Thyroid gland (tissue), 4 donors: ENCODE data around the gene DOCK9. TPM values are rescaled to one million over a fixed set of nuclear protein-coding genes. Genes with fewer than 3 reads are reported as not detected.
A peak's percentile ranks its signal among the peaks of the same experiment; 100 is the strongest.

Experiments
- DNase-seq, 2 donors: peaks; one replicate each; pipeline ENCODE4 v3.0.0-alpha.2; 2019
- H3K27ac ChIP-seq, 3 donors: fragments of 200-600 bp; sonication (generic); 1 replicate in 2 of 3; 2 replicates in 1 of 3; pipeline ENCODE4 v1.5.1; 2016 to 2019; ENCODE audit warnings: mild to moderate bottlenecking in 1 of 3, moderate library complexity in 1 of 3
- H3K27me3 ChIP-seq: fragments of 200-600 bp; sonication (generic); one replicate; pipeline ENCODE4 v1.5.1; 2019
- H3K36me3 ChIP-seq, 2 donors: fragments of 200-600 bp; sonication (generic); one replicate each; pipeline ENCODE4 v1.5.1; 2016 to 2019
- H3K4me1 ChIP-seq, 2 donors: fragments of 200-600 bp; sonication (generic); one replicate each; pipeline ENCODE4 v1.5.1; 2017 to 2019
- H3K4me3 ChIP-seq, 3 donors: fragments of 200-600 bp; sonication (generic); replicated peaks in 1 of 3; 1 replicate in 2 of 3; 2 replicates in 1 of 3; pipeline ENCODE4 v1.5.1; 2016; ENCODE audit warnings: mild to moderate bottlenecking in 1 of 3
- H3K9me3 ChIP-seq: fragments of 200-600 bp; sonication (generic); one replicate; pipeline ENCODE4 v1.5.1; 2017
- CTCF ChIP-seq, 6 experiments: fragments of 200-600 bp in 3 of 6; fragments of 450-650 bp in 3 of 6; sonication (generic) in 3 of 6; IDR thresholded peaks; one replicate each; pipeline ENCODE4 v1.5.1; 2016 to 2019; ENCODE audit warnings: antibody characterized with exemption in 6 of 6, mild to moderate bottlenecking in 2 of 6, inconsistent platforms in 1 of 6, moderate library complexity in 1 of 6
- POLR2A ChIP-seq, 2 donors: fragments of 450-650 bp; IDR thresholded peaks; one replicate each; pipeline ENCODE4 v1.6.1; 2017; ENCODE audit warnings: antibody characterized with exemption in 2 of 2, mild to moderate bottlenecking in 2 of 2, moderate library complexity in 1 of 2
- WGBS, 2 donors: methylation state at CpG; one replicate each; pipeline ENCODE4 v1.1.5; 2017; 5-methylcytosine and 5-hydroxymethylcytosine counted together
- intact Hi-C: fragments of 100-400 bp; cut with DNase I; formaldehyde crosslinking; loops from one replicate; pipeline ENCODE4 v1.15.1; 2023
- total RNA-seq, 4 donors: library from RNA; depleted of rRNA; stranded (reverse); fragments of >200 nt; gene quantifications; one replicate each; pipeline ENCODE4 v1.2.3, GENCODE V29; 2016

The DOCK9 gene
- total RNA-seq, 4 donors from 2014 or later = 126 to 240 (median 160) TPM

- peaks cover 9 to 34% of the 10 kb centered on the region in 2 donors for H3K4me1 ChIP-seq
- no peaks in the 10 kb centered on the region for H3K27me3 ChIP-seq
- H3K27ac ChIP-seq = peak overlapping the region in 2 of 3 donors; percentile 73 to 76
- TF ChIP-seq POLR2A (IDR thresholded peaks at IDR 0.05) (no peak), CTCF (IDR thresholded peaks at IDR 0.05) (no peak)
- no peaks in the 10 kb centered on the region for H3K36me3 ChIP-seq
- WGBS, 2 donors = 41 to 45% methylated on average over 6 of the region's 6 CpGs
- DNase-seq = no peak
- intact Hi-C loops = no loop called here
- H3K4me3 ChIP-seq = peak overlapping the region in 2 of 3 donors; percentile 1 to 7
- H3K9me3 ChIP-seq = no peaks in the 10 kb centered on the region
These were observed 9.4 kb upstream of the DOCK9 start for GRCh38 chr13:98987275-98987674.

- H3K27me3 ChIP-seq = no peaks in the 10 kb centered on the region
- H3K4me3 ChIP-seq = no peak overlapping the region
- H3K4me1 ChIP-seq = peaks cover 9 to 40% of the 10 kb centered on the region in 2 donors
- no peak for TF ChIP-seq CTCF (IDR thresholded peaks at IDR 0.05)
- TF ChIP-seq POLR2A (IDR thresholded peaks at IDR 0.05) = no peak
- H3K27ac ChIP-seq = peak overlapping the region in 1 of 3 donors; percentile 19
- H3K36me3 ChIP-seq = no peaks in the 10 kb centered on the region
- intact Hi-C loops = no loop called here
- DNase-seq = no peak
- 77% methylated on average over 8 of the region's 8 CpGs for WGBS, 2 donors
- H3K9me3 ChIP-seq = no peaks in the 10 kb centered on the region
These were observed 8.5 kb upstream of the DOCK9 start for GRCh38 chr13:98986226-98986846.

- Histone ChIP-seq H3K4me3 (no peak overlapping the region), H3K36me3 (no peaks in the 10 kb centered on the region), H3K27me3 (no peaks in the 10 kb centered on the region), H3K27ac (peak overlapping the region in 1 of 3 donors; percentile 2), H3K9me3 (no peaks in the 10 kb centered on the region), H3K4me1 (peaks cover 9 to 41% of the 10 kb centered on the region in 2 donors)
- no peak for TF ChIP-seq CTCF (IDR thresholded peaks at IDR 0.05)
- TF ChIP-seq POLR2A (IDR thresholded peaks at IDR 0.05) = no peak
- DNase-seq = no peak
- WGBS, 2 donors = 88 to 91% methylated on average over 6 of the region's 6 CpGs
- intact Hi-C loops = no loop called here
These were observed 7.7 kb upstream of the DOCK9 start for GRCh38 chr13:98985591-98985990.

GRCh38 chr13:98984983-98985382 lies 7.1 kb upstream of the DOCK9 start:
- intact Hi-C loops = no loop called here
- H3K36me3 ChIP-seq = no peaks in the 10 kb centered on the region
- H3K27ac ChIP-seq = peak overlapping the region in 1 of 3 donors; percentile 2
- DNase-seq = no peak
- TF ChIP-seq CTCF (IDR thresholded peaks at IDR 0.05) = no peak
- no peak for TF ChIP-seq POLR2A (IDR thresholded peaks at IDR 0.05)
- WGBS, 2 donors = 89 to 92% methylated on average over 4 of the region's 4 CpGs
- H3K9me3 ChIP-seq = no peaks in the 10 kb centered on the region
- H3K4me1 ChIP-seq = peaks cover 10 to 41% of the 10 kb centered on the region in 2 donors
- H3K4me3 ChIP-seq = no peak overlapping the region
- H3K27me3 ChIP-seq = no peaks in the 10 kb centered on the region

GRCh38 chr13:98984118-98984517 lies 6.3 kb upstream of the DOCK9 start:
- Histone ChIP-seq H3K9me3 (no peaks in the 10 kb centered on the region), H3K4me3 (no peak overlapping the region), H3K27me3 (no peaks in the 10 kb centered on the region), H3K27ac (peak overlapping the region in 1 of 3 donors; percentile 13), H3K36me3 (no peaks in the 10 kb centered on the region), H3K4me1 (peaks cover 18 to 44% of the 10 kb centered on the region in 2 donors)
- intact Hi-C loops = no loop called here
- DNase-seq = no peak
- 73 to 81% methylated on average over 2 of the region's 2 CpGs for WGBS, 2 donors
- no peak for TF ChIP-seq POLR2A (IDR thresholded peaks at IDR 0.05)
- TF ChIP-seq CTCF (IDR thresholded peaks at IDR 0.05) = no peak
